Stimulated activated CD8-positive, alpha-beta memory T cell treated with anti-CD3 and anti-CD28 coated beads, Interleukin-2, amount 100 ng/mL, for 1 hour (primary cell): Measurements from ENCODE around the gene SLC39A7.

Experiments used
- DNase-seq, 2 donors: peaks; one replicate each; pipeline ENCODE4 v3.0.0-alpha.2; 2020; ENCODE audit warnings: low read depth in 2 of 2

The SLC39A7 gene

DNA sequence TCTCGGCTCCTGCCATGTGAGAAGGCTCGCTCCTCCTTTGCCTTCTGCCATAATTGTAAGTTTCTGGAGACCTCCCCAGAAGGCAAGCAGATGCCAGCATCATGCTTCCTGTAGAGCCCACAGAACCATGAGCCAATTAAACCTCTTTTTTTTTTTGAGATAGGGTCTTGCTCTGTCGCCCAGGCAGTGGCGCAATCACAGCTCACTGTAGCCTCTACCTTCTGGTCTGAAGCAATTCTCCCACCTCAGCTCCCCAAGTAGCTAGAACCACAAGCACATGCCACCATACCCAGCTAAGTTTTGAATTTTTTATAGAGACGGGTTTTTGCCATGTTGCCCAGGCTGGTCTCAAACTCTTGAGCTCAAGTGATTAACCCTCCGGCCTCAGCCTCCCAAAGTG, 36.2 kb downstream of the SLC39A7 start:
- DNase-seq = no peak

DNA sequence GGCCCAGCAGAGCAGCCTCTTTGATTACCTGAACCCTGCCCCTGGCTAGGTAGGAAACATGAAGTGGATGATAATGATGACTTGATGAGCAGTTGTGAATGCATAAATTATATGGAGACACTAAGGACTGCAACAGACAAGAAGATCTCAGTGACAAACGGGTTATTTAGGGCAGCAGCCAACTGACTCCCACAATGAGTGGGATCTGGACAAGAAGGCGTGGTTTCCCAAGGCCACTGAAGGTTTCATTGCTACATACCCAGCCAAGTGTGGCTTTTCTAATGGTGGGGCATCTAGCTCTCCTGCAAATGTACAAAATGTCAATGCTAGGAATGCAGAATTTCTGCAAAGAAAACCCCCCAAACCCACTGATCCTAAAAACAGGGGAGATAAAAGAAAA, 37.1 kb downstream of the SLC39A7 start:
- no peak for DNase-seq

GRCh38 chr6:33241968-33242367, 41.3 kb downstream of the SLC39A7 start:
- no peak for DNase-seq

DNA sequence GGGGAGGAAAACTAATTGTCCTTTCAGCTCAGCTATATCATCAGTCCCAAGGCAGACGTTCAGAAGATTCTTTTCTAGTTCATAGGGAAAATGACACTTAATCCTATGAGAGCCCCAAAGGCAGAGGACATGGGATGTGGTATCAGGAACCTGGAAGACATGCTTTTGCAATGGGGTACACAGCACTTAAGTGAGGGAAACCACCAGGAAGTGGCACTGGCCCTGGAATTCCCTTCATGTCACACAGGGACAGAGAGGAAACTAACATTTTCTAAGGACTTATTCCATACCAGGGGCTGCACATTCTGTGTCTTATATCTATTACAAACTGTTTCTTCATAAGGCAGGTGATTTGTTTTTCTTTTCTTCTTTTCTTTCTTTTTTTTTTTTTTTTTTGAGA, 42.8 kb downstream of the SLC39A7 start:
- DNase-seq = no peak

DNA sequence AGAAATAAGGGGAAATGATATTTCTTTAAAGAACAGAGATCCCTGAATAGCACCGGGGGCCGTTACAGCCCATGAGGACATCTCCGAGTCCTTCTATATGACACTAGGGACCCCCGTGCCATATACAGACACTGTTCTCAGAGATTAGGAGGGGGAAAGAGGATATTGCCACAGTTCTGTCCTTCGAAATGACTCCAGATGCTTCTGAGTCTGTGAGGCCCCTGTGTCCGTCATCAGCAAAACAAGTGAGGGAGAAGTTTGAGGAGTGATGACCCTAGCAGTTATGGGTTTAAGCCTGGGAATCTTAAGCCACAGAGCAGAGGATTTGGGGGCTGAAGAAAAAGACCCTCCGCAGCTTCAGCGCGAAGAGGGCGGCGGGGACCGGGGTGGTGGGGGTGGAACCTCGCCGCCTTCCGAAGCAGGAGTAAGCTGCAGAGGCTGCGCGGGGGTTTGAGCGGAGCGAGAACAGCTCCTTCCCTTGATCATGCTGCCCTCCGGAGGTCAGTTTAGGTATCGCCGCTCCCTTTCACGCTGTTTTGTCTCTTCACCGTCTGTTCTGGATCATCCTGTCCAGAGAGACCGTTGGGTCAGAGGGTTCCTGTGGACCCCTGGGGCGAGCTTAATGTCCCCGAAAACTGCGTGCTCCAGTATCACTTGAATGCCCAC, 47.4 kb downstream of the SLC39A7 start:
- peak; percentile 81 to 86 for DNase-seq

GRCh38 chr6:33248643-33248931, 47.9 kb downstream of the SLC39A7 start:
- DNase-seq = no peak

- peak; percentile 85 to 86 for DNase-seq
Measured at GRCh38 chr6:33248932-33249731, 48.5 kb downstream of the SLC39A7 start.

GRCh38 chr6:33249732-33250630, 49.3 kb downstream of the SLC39A7 start:
- no peak for DNase-seq

DNA sequence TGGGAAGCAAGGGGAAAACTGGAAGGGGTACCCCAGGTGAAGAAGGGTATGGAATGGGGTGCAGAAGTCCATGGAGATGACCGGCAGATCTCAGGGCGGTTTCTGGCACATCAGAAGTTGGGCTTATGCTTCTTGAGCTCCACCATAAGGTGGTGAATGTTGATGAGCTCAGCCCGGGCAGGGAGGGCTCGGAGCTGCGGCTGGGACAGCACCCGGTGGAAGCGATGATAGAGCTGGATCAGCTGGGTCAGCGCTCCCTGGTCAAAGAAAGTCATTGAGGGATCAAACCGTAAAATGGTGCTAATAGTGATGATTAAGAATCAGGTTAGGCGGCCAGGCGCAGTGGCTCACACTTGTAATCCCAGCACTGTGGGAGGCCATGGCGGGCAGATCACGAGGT, 50.1 kb downstream of the SLC39A7 start:
- DNase-seq = no peak

DNA sequence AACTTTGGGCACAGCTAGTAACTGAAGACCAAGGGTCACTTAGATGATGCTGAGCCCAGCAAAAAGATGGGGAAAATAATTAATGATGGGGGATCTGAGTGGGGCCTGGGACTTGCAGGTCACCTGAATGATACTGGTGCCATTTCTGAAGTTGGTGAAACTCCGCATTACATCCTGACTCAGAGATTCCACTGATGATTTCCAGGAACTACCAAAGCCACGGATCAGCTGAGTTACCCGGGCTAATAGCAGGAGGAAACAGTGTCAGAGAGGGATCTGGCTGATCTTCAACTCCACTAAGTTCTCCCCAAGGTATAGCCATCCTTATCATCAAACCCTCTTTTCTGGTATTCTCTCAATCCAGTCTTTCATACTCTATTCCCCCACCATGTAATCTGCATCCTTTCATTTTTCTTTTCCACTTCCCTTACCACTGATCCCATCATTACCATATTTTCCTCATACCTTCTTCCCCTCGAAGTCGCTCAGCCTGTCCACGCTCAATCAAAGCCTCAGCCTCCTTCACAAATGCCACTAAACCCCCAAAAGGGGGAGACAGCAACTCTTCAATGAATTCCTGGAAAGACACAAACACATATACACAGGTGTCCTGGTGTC, 50.8 kb downstream of the SLC39A7 start:
- DNase-seq = no peak

DNA sequence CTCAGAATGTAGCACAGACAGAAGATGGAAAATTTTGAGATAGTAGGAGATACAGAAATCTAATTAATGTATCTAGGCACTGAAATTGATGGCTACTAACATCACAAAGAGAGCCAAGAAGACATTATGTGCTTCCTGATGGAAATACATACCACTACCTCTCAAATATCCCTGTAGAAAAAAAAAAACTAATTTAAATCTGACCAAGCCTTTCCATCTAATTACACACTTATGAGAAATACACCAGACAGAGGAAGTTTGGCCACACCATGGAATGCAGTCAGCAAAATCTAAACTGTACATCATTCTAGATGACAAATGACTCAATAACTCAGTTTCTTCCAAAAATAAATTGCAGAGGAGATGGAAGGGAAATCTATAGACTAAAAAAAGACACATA, 52.1 kb downstream of the SLC39A7 start:
- no peak for DNase-seq
